RWPE2 (cell line): Measurements from ENCODE around the gene SMG6.

ENCODE experiments used
- ATAC-seq: fragments of 200-7000 bp; cut with Tn5 transposase; 3 replicates; pipeline ENCODE4 v1.9.1; 2021; ENCODE audit warnings: low read depth
- DNase-seq: peaks from one replicate; pipeline ENCODE4 v3.0.0-alpha.2; 2020; ENCODE audit warnings: low spot score
- H3K27ac ChIP-seq: fragments of 450-650 bp; 2 replicates; pipeline ENCODE4 v1.5.1; 2017; ENCODE audit warnings: mild to moderate bottlenecking; ENCODE audit not compliant: poor library complexity, severe bottlenecking
- H3K27me3 ChIP-seq: fragments of 250-450 bp; sonication (Bioruptor Pico); 2 replicates; pipeline ENCODE4 v1.5.1; 2021; ENCODE audit warnings: mild to moderate bottlenecking, moderate library complexity; ENCODE audit not compliant: insufficient read depth, poor library complexity, severe bottlenecking
- H3K36me3 ChIP-seq: fragments of 250-450 bp; sonication (Bioruptor Pico); 2 replicates; pipeline ENCODE4 v1.5.1; 2020; ENCODE audit warnings: low read depth, mild to moderate bottlenecking, moderate library complexity
- H3K4me1 ChIP-seq: fragments of 250-450 bp; sonication (Bioruptor Pico); 2 replicates; pipeline ENCODE4 v1.5.1; 2021; ENCODE audit warnings: mild to moderate bottlenecking, moderate library complexity; ENCODE audit not compliant: insufficient read depth, poor library complexity, severe bottlenecking
- H3K4me3 ChIP-seq: fragments of 250-450 bp; sonication (Bioruptor Pico); 2 replicates; pipeline ENCODE4 v1.5.1; 2021; ENCODE audit warnings: mild to moderate bottlenecking, moderate library complexity; ENCODE audit not compliant: severe bottlenecking
- H3K9me3 ChIP-seq: fragments of 250-450 bp; sonication (Bioruptor Pico); 2 replicates; pipeline ENCODE4 v1.5.1; 2021; ENCODE audit warnings: mild to moderate bottlenecking, moderate library complexity; ENCODE audit not compliant: severe bottlenecking
- TF ChIP-seq, protein P1 (sequence below): fragments of 450-650 bp; IDR thresholded peaks from one replicate; pipeline ENCODE4 v1.5.1; 2017; ENCODE audit warnings: mild to moderate bottlenecking, moderate library complexity; ENCODE audit not compliant: poor library complexity, severe bottlenecking

The SMG6 gene

DNA sequence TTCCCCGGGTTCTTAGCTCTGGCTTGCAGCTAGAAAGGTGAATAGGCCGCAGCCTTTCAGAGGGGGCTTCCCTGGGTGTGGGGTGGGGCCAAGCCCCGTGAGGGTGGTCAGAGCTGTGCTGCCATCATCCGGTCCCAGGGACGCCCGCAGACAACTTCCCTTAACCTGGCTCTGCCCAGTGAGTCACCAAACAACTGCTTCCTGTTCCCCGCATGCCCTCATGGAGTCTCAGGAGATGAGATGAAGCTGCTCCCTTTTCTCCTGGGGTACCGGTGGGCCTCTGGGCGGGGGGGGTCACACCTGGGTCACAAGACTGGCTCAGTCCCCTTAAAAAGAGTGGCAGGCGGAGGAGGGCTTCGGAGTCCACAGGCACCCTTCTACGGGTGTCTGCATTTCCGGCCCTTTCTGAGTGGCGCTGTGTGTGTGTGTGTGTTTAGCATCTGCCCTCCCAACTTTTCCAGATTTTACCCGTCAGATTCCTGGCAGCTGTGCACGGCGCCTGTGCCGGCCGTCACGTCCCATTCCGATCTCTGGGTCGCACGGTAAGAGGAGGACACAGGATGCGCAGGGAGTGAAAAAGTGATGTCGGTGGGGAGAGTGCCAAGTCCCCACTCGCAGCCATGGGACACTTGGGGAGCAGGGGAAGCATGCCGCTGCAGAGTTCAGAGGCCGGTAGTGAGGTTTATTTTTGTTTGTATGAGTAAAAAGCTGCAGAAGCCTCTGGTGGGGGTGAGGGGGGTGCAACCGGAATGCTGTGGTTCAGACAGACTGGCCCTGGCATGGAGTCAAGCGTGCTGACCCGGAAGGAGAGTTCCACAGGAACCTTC, 231.9 kb downstream of the SMG6 start:
- Histone ChIP-seq H3K27me3 (no peaks in the 10 kb centered on the region), H3K4me1 (peaks cover 24% of the 10 kb centered on the region), H3K4me3 (no peak overlapping the region), H3K36me3 (peaks cover 5% of the 10 kb centered on the region; the same call in 1 of the 2 replicates), H3K27ac (peak overlapping the region; percentile 9), H3K9me3 (no peaks in the 10 kb centered on the region)
- DNase-seq (no peak), ATAC-seq (no peak)
- TF ChIP-seq, protein P1, sequence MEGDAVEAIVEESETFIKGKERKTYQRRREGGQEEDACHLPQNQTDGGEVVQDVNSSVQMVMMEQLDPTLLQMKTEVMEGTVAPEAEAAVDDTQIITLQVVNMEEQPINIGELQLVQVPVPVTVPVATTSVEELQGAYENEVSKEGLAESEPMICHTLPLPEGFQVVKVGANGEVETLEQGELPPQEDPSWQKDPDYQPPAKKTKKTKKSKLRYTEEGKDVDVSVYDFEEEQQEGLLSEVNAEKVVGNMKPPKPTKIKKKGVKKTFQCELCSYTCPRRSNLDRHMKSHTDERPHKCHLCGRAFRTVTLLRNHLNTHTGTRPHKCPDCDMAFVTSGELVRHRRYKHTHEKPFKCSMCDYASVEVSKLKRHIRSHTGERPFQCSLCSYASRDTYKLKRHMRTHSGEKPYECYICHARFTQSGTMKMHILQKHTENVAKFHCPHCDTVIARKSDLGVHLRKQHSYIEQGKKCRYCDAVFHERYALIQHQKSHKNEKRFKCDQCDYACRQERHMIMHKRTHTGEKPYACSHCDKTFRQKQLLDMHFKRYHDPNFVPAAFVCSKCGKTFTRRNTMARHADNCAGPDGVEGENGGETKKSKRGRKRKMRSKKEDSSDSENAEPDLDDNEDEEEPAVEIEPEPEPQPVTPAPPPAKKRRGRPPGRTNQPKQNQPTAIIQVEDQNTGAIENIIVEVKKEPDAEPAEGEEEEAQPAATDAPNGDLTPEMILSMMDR: no peak

DNA sequence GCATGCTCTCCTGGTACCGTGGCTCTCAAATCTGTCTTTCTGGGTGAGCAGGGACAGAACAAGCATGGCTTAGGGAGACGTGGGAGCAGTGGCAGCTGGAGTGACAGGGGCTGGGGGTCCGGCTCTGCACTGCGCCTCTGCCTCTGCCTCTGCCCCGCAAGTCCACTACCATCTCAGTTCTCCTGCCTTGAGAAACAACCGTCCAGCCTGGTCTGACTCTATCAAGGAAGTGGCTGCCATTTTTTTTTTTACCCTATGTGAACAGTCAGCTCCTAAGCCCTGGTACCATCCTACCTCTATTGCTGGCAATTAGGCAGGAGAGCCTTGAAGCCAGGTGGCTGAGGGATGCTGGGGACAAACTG, 232.6 kb downstream of the SMG6 start:
- Histone ChIP-seq H3K9me3 (no peaks in the 10 kb centered on the region), H3K27me3 (no peaks in the 10 kb centered on the region), H3K4me3 (no peak overlapping the region), H3K36me3 (peaks cover 5% of the 10 kb centered on the region; the same call in 1 of the 2 replicates), H3K4me1 (peaks cover 24% of the 10 kb centered on the region), H3K27ac (peak overlapping the region; percentile 9)
- ATAC-seq (no peak), DNase-seq (no peak)
- TF ChIP-seq, protein P1: no peak

DNA sequence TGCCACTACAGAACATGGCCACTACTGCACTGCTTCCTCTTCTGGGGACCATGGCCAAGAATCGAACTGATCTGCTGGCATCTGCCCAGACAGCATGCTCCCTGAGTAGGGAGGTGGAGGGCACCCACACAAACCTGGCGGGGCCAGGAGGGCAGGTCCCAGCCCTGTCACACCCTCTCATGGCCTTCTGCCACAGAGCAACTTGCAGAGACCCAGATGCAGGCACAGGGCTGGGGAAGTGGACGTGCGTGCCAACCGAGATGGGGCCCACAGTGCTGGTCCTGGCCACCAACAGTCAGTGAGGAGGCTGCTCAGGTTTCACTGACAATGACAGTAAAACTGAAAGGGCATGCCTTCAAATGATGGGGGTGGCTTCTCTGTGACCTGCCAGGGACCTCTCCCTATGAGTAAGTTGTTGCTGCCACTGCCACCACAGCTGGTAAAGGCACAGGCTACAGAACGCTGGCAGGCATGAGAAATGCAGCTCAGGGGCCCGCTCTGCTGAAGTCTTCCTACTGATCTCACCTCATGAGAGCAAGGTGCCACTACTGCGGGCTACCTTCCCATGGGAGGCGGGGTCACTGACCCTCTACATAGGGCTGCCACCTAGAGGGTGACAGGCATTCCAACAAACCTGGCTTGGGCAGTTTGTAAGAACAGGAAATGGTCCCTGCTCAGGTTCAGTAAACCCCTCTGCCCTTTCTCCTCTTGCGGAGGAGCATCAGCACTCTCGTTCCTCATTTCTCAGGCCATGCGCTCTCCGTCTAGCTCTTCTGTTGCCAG, 233.2 kb downstream of the SMG6 start:
- peak overlapping the region; percentile 9 for H3K27ac ChIP-seq
- no peak overlapping the region for H3K4me3 ChIP-seq
- H3K4me1 ChIP-seq: peaks cover 20% of the 10 kb centered on the region

DNA sequence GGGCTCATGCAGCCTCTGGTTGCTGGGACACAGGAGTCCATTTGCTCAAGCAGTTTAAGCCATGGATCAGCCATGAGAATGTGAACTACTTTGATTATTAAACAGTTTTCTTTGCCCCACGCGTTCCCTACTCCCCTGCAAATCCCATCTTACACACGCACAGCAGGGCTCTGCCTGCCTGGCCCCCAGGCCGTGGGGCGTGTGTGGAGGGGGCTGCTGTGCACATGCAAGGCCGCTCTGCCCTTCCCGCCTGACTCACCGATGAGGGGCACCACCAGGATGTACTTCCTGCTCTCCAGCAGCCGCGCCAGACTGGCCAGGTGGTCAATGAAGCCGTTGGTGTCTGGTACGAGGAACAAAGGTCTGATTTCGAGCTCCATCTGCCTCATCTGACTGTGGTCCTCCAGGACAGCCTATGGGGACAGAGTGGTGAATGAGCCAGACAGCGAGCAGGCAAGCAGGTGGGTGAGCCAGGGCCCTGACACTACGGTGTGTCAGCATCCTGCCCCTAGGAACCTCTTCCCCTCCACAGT, 235.0 kb downstream of the SMG6 start:
- peak; percentile 66 for ATAC-seq
- Histone ChIP-seq H3K4me1 (peaks cover 18% of the 10 kb centered on the region), H3K9me3 (no peaks in the 10 kb centered on the region), H3K27me3 (no peaks in the 10 kb centered on the region), H3K4me3 (no peak overlapping the region), H3K27ac (peak overlapping the region; percentile 71), H3K36me3 (peaks cover 5% of the 10 kb centered on the region; the same call in 1 of the 2 replicates)
- DNase-seq: peak; percentile 72
- TF ChIP-seq, protein P1: no peak

More for the DNA sequence above, 233.2 kb downstream of the SMG6 start:
- Histone ChIP-seq H3K27me3 (no peaks in the 10 kb centered on the region), H3K36me3 (peaks cover 5% of the 10 kb centered on the region; the same call in 1 of the 2 replicates), H3K9me3 (no peaks in the 10 kb centered on the region)
- no peak for DNase-seq
- ATAC-seq: no peak
- TF ChIP-seq, protein P1: no peak
